K562 (cell line): ENCODE results near the gene RESP18. TPM values are rescaled to one million over a fixed set of nuclear protein-coding genes. Genes with fewer than 3 reads are reported as not detected.

Source experiments
- ATAC-seq: fragments of 200-7000 bp; cut with Tn5 transposase; 3 replicates; pipeline ENCODE4 v1.9.1; 2020; ENCODE audit warnings: moderate library complexity
- BruUV-seq: library from RNA; stranded (reverse); fragments of 400-500 nt; replicated peaks from 2 replicates; lab custom pipeline; 2021; lab: Mats Ljungman, UMichigan
- CTCF ChIA-PET: fragments of 300-600 bp; formaldehyde crosslinking; extraction: SDS; loops from one replicate; lab custom pipeline; 2021; ENCODE audit warnings: low intra/inter-chr PET ratio; lab: Yijun Ruan, JAX
- POLR2A ChIA-PET: fragments of 300-600, 350-650 bp; sonication (Branson Sonifier 250); formaldehyde crosslinking; extraction: SDS; loops from one replicate; lab custom pipeline; 2021; ENCODE audit warnings: antibody characterized with exemption, inconsistent platforms; lab: Yijun Ruan, JAX
- DNase-seq, 4 experiments: peaks; one replicate each; pipeline versions ENCODE4 v3.0.0 to v3.0.0-alpha.2; 2011 to 2018; ENCODE audit warnings: low spot score in 3 of 4, mixed read lengths in 3 of 4; ENCODE audit errors: extremely low read depth in 1 of 4
- FAIRE-seq: peaks from 2 replicates; lab custom pipeline; 2011; peaks lifted over from hg19 to GRCh38; lab: Jason Lieb, UNC
- H2AFZ ChIP-seq: 2 replicates; pipeline ENCODE4 v1.6.0; 2011; ENCODE audit warnings: low read depth, low read length, control low read depth, inconsistent platforms
- H3K27ac ChIP-seq: fragments of 200-600 bp; 3 replicates; pipeline ENCODE4 v1.8.0; 2011; ENCODE audit warnings: low read depth, mild to moderate bottlenecking, control low read depth, inconsistent platforms, low read length, moderate library complexity, mixed read lengths; ENCODE audit errors: extremely low read depth
- H3K27me3 ChIP-seq, 2 experiments: fragments of 300-600 bp in 1 of 2; 2 replicates in 1 of 2; 3 replicates in 1 of 2; pipeline versions ENCODE4 v1.6.0 to v1.8.0; 2011; ENCODE audit warnings: inconsistent platforms in 2 of 2, low read length in 2 of 2, mild to moderate bottlenecking in 1 of 2, mixed read lengths in 1 of 2, moderate library complexity in 1 of 2; ENCODE audit not compliant: control insufficient read depth in 2 of 2, insufficient read depth in 2 of 2
- H3K36me3 ChIP-seq: fragments of 300-600 bp; 3 replicates; pipeline ENCODE4 v1.8.0; 2011; ENCODE audit warnings: mild to moderate bottlenecking, low read length, inconsistent platforms; ENCODE audit not compliant: control insufficient read depth, insufficient read depth
- H3K4me1 ChIP-seq, 2 experiments: fragments of 200-600 bp in 1 of 2; replicated peaks in 1 of 2; 2 replicates in 1 of 2; 3 replicates in 1 of 2; pipeline versions ENCODE4 v1.5.1 to v1.8.0; 2011; ENCODE audit warnings: inconsistent platforms in 2 of 2, low read length in 2 of 2, mild to moderate bottlenecking in 1 of 2, mixed read lengths in 1 of 2, moderate library complexity in 1 of 2; ENCODE audit not compliant: control insufficient read depth in 2 of 2, insufficient read depth in 2 of 2
- H3K4me2 ChIP-seq: 2 replicates; pipeline ENCODE4 v1.6.1; 2011; ENCODE audit warnings: low read length, control low read depth, inconsistent platforms, mixed read lengths; ENCODE audit not compliant: insufficient read depth
- H3K4me3 ChIP-seq: fragments of 200-600 bp; sonication (generic), shearing (Covaris generic); 2 replicates; pipeline ENCODE4 v1.5.1; 2016; ENCODE audit warnings: control low read depth, inconsistent platforms
- H3K79me2 ChIP-seq: fragments of 200-600 bp; 3 replicates; pipeline ENCODE4 v1.8.0; 2011; ENCODE audit warnings: low read length, inconsistent platforms; ENCODE audit not compliant: control insufficient read depth, insufficient read depth
- H3K9ac ChIP-seq, 2 experiments: 2 replicates each; pipeline versions ENCODE4 v1.6.0 to v1.6.1; 2011; ENCODE audit warnings: low read depth in 2 of 2, low read length in 2 of 2, control low read depth in 1 of 2, inconsistent platforms in 1 of 2, mild to moderate bottlenecking in 1 of 2, mixed read lengths in 1 of 2; ENCODE audit not compliant: insufficient read depth in 1 of 2
- H3K9me1 ChIP-seq: one replicate; pipeline ENCODE4 v1.6.0; 2011; ENCODE audit warnings: inconsistent platforms, mild to moderate bottlenecking, low read length, moderate library complexity; ENCODE audit not compliant: control insufficient read depth, insufficient read depth
- H3K9me3 ChIP-seq: replicated peaks from 2 replicates; pipeline ENCODE4 v1.5.1; 2011; ENCODE audit warnings: low read depth, low read length, inconsistent platforms; ENCODE audit not compliant: control insufficient read depth, insufficient read depth
- H4K20me1 ChIP-seq: replicated peaks from 2 replicates; pipeline ENCODE4 v1.6.1; 2011; ENCODE audit warnings: low read length, inconsistent platforms, mixed read lengths; ENCODE audit not compliant: control insufficient read depth, insufficient read depth
- BCOR ChIP-seq: fragments of 450-650 bp; IDR thresholded peaks from 2 replicates; pipeline ENCODE4 v1.6.1; 2016
- C11orf30 ChIP-seq: fragments of 450-650 bp; IDR thresholded peaks from 2 replicates; pipeline ENCODE4 v1.6.1; 2016; ENCODE audit warnings: low read depth, mild to moderate bottlenecking
- CTBP1 ChIP-seq: fragments of 450-650 bp; IDR thresholded peaks from 2 replicates; pipeline ENCODE4 v1.6.1; 2016; ENCODE audit warnings: borderline replicate concordance
- HDGF ChIP-seq: fragments of 450-650 bp; IDR thresholded peaks from 2 replicates; pipeline ENCODE4 v1.6.1; 2016
- ILF3 ChIP-seq: fragments of 450-650 bp; IDR thresholded peaks from 2 replicates; pipeline ENCODE4 v1.6.1; 2018; ENCODE audit warnings: antibody characterized with exemption, mild to moderate bottlenecking, moderate library complexity, borderline replicate concordance
- MAFF ChIP-seq: IDR thresholded peaks from 2 replicates; pipeline ENCODE4 v1.6.1; 2012; ENCODE audit warnings: low read length, improper control_type of control experiment
- MAFG ChIP-seq: fragments of 450-650 bp; conservative IDR thresholded peaks from 2 replicates; pipeline ENCODE4 v1.6.1; 2016; ENCODE audit warnings: missing genetic modification characterization, missing compliant biosample characterization
- SAFB ChIP-seq: fragments of 200-400 bp; formaldehyde crosslinking; IDR thresholded peaks from 2 replicates; pipeline ENCODE4 v1.6.1; 2017; ENCODE audit warnings: low read depth, low read length, borderline replicate concordance
- TSC22D4 ChIP-seq: fragments of 450-650 bp; IDR thresholded peaks from 2 replicates; pipeline ENCODE4 v1.6.1; 2016; ENCODE audit warnings: missing genetic modification characterization, missing biosample characterization, control low read depth
- ZNF175 ChIP-seq: fragments of 200-800 bp; sonication (Bioruptor generic); IDR thresholded peaks from 2 replicates; pipeline ENCODE4 v1.6.1; 2016; ENCODE audit warnings: low read depth, mild to moderate bottlenecking, missing genetic modification characterization, missing compliant biosample characterization
- ZNF316 ChIP-seq: fragments of 450-650 bp; IDR thresholded peaks from 2 replicates; pipeline ENCODE4 v1.6.1; 2016
- WGBS: fragments of 100-300 bp; shearing (Covaris generic); methylation state at CpG from one replicate; pipeline ENCODE4 v1.1.6; 2016; ENCODE audit warnings: low coverage, mixed read lengths; ENCODE audit not compliant: insufficient coverage; ENCODE audit errors: missing lambda C conversion rate; 5-methylcytosine and 5-hydroxymethylcytosine counted together
- in situ Hi-C: fragments of 300-500 bp; cut with MboI; formaldehyde crosslinking; loops from 4 replicates; pipeline ENCODE4 v1.15.0; 2018; ENCODE audit warnings: inconsistent platforms, mixed read lengths
- intact Hi-C: fragments of 100-400 bp; cut with micrococcal nuclease; formaldehyde crosslinking; loops from 2 replicates; pipeline ENCODE4 v1.14.2; 2022
- polyA plus RNA-seq, 8 experiments: library from polyadenylated mRNA; depleted of rRNA in 4 of 8; stranded (reverse) in 5 of 8; unstranded in 3 of 8; fragments of >200 nt; fragmentation: Nextera tagmentation in 2 of 8; fragmentation: Illumina TruSeq in 1 of 8; extraction: Ambion mirVana in 2 of 8; extraction: Trizol in 1 of 8; gene quantifications; 2 replicates each; pipeline versions ENCODE4 v1.2.1 to v1.2.3, GENCODE V29; 2011 to 2014; ENCODE audit warnings: inconsistent platforms in 1 of 8, missing spikeins in 1 of 8
- total RNA-seq, 7 experiments: library from RNA; depleted of rRNA in 6 of 7; stranded (reverse); fragments of >200 nt in 6 of 7; fragmentation: Illumina TruSeq in 2 of 7; extraction: Trizol in 2 of 7; gene quantifications; 2 replicates each; pipeline versions ENCODE4 v1.2.1 to v1.2.3, GENCODE V29; 2011 to 2021; ENCODE audit warnings: low replicate concordance in 1 of 7
- TF ChIP-seq, protein P1 (sequence below): fragments of 450-650 bp; IDR thresholded peaks from 2 replicates; pipeline ENCODE4 v1.6.1; 2016; ENCODE audit warnings: missing biosample characterization, missing genetic modification characterization
- TF ChIP-seq, protein P2 (sequence below): fragments of 150-350 bp; IDR thresholded peaks from 2 replicates; pipeline ENCODE4 v1.6.1; 2014; ENCODE audit warnings: low read depth, mild to moderate bottlenecking, low read length, borderline replicate concordance
- TF ChIP-seq, protein P3 (sequence below): IDR thresholded peaks from 2 replicates; pipeline ENCODE4 v1.6.1; 2012; ENCODE audit warnings: low read depth, low read length, improper control_type of control experiment, borderline replicate concordance
- TF ChIP-seq, protein P4 (sequence below): sonication (generic); formaldehyde crosslinking; IDR thresholded peaks from 2 replicates; pipeline ENCODE4 v1.8.1; 2023; ENCODE audit warnings: mild to moderate bottlenecking, missing genetic modification reagents, moderate library complexity

RESP18 gene
- total and polyA plus RNA-seq, 9 of the 15 experiments (the other 6 are each of a cell fraction or from before 2014, with no cell fraction given) = not detected

DNA sequence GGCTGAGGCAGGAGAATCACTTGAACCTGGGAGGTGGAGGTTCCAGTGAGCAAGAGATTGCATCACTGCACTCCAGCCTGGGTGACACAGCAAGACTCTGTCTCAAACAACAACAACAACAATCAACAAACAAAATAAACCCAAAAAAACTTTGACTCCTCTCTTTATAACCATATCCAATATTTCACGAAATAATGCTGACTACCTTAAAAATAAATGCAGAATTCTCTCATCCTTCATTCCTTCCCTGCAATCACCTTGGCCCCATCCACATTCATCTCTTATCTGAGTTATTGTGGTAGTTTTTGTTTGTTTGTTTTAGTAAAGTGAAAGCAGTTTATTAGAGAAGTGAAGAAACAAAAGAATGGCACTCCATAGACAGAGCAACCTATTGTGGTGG lies 26.5 kb downstream of the RESP18 start:
- Histone ChIP-seq H3K27ac (no peak overlapping the region), H3K36me3 (no peaks in the 10 kb centered on the region), H3K79me2 (no peaks in the 10 kb centered on the region), H3K4me1 (peaks cover 0 to 15% of the 10 kb centered on the region in 2 experiments; a peak in 2 of 5 replicates), H3K4me3 (no peak overlapping the region), H3K4me2 (no peak overlapping the region), H3K27me3 (peaks cover 7 to 48% of the 10 kb centered on the region in 2 experiments), H3K9me3 (no peaks in the 10 kb centered on the region), H3K9ac (no peak overlapping the region), H2AFZ (no peak overlapping the region), H4K20me1 (no peaks in the 10 kb centered on the region), H3K9me1 (no peaks in the 10 kb centered on the region)
- in situ Hi-C loops (no loop called here), intact Hi-C loops (no loop called here)
- ChIA-PET CTCF (no interaction called here), POLR2A (no interaction called here)
- ATAC-seq = no peak
- 0% methylated on average over 1 of the region's 1 CpG for WGBS
- FAIRE-seq = no peak
- no TSS peak for BruUV-seq
- DNase-seq = no peak
- no peak for TF ChIP-seq SAFB
- TF ChIP-seq ZNF175 = no peak
- TF ChIP-seq, protein P1, sequence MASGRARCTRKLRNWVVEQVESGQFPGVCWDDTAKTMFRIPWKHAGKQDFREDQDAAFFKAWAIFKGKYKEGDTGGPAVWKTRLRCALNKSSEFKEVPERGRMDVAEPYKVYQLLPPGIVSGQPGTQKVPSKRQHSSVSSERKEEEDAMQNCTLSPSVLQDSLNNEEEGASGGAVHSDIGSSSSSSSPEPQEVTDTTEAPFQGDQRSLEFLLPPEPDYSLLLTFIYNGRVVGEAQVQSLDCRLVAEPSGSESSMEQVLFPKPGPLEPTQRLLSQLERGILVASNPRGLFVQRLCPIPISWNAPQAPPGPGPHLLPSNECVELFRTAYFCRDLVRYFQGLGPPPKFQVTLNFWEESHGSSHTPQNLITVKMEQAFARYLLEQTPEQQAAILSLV = no peak
- TF ChIP-seq C11orf30 = peak; percentile 55; the same call in 1 of the 2 replicates
- TF ChIP-seq HDGF = no peak
- TF ChIP-seq ILF3 = no peak
- peak; percentile 82 for TF ChIP-seq ZNF316
- 0 out of 2 replicates have a peak, but pooled peaks have one; percentile 8 for TF ChIP-seq MAFF
- TF ChIP-seq, protein P2, sequence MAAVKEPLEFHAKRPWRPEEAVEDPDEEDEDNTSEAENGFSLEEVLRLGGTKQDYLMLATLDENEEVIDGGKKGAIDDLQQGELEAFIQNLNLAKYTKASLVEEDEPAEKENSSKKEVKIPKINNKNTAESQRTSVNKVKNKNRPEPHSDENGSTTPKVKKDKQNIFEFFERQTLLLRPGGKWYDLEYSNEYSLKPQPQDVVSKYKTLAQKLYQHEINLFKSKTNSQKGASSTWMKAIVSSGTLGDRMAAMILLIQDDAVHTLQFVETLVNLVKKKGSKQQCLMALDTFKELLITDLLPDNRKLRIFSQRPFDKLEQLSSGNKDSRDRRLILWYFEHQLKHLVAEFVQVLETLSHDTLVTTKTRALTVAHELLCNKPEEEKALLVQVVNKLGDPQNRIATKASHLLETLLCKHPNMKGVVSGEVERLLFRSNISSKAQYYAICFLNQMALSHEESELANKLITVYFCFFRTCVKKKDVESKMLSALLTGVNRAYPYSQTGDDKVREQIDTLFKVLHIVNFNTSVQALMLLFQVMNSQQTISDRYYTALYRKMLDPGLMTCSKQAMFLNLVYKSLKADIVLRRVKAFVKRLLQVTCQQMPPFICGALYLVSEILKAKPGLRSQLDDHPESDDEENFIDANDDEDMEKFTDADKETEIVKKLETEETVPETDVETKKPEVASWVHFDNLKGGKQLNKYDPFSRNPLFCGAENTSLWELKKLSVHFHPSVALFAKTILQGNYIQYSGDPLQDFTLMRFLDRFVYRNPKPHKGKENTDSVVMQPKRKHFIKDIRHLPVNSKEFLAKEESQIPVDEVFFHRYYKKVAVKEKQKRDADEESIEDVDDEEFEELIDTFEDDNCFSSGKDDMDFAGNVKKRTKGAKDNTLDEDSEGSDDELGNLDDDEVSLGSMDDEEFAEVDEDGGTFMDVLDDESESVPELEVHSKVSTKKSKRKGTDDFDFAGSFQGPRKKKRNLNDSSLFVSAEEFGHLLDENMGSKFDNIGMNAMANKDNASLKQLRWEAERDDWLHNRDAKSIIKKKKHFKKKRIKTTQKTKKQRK = no peak
- TF ChIP-seq CTBP1 = no peak
- no peak for TF ChIP-seq TSC22D4
- TF ChIP-seq MAFG (tag) = peak; percentile 25; the same call in 1 of the 2 replicates
- TF ChIP-seq, protein P3, sequence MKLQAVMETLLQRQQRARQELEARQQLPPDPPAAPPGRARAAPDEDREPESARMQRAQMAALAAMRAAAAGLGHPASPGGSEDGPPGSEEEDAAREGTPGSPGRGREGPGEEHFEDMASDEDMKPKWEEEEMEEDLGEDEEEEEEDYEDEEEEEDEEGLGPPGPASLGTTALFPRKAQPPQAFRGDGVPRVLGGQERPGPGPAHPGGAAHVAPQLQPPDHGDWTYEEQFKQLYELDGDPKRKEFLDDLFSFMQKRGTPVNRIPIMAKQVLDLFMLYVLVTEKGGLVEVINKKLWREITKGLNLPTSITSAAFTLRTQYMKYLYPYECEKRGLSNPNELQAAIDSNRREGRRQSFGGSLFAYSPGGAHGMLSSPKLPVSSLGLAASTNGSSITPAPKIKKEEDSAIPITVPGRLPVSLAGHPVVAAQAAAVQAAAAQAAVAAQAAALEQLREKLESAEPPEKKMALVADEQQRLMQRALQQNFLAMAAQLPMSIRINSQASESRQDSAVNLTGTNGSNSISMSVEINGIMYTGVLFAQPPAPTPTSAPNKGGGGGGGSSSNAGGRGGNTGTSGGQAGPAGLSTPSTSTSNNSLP = no peak
- TF ChIP-seq, protein P4, sequence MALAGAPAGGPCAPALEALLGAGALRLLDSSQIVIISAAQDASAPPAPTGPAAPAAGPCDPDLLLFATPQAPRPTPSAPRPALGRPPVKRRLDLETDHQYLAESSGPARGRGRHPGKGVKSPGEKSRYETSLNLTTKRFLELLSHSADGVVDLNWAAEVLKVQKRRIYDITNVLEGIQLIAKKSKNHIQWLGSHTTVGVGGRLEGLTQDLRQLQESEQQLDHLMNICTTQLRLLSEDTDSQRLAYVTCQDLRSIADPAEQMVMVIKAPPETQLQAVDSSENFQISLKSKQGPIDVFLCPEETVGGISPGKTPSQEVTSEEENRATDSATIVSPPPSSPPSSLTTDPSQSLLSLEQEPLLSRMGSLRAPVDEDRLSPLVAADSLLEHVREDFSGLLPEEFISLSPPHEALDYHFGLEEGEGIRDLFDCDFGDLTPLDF (CRISPR knock-in tag) = no peak
- no peak for TF ChIP-seq BCOR
